SH-SY5Y (cell line): Measurements from ENCODE around the gene WWOX.

Source experiments
- GATA2 ChIP-seq: IDR thresholded peaks from 2 replicates; pipeline ENCODE4 v1.6.1; 2011; ENCODE audit warnings: mild to moderate bottlenecking, low read depth, low read length
- GATA3 ChIP-seq: IDR thresholded peaks from 2 replicates; pipeline ENCODE4 v1.6.1; 2011; ENCODE audit warnings: low read depth, mild to moderate bottlenecking, low read length, moderate library complexity

DNA sequence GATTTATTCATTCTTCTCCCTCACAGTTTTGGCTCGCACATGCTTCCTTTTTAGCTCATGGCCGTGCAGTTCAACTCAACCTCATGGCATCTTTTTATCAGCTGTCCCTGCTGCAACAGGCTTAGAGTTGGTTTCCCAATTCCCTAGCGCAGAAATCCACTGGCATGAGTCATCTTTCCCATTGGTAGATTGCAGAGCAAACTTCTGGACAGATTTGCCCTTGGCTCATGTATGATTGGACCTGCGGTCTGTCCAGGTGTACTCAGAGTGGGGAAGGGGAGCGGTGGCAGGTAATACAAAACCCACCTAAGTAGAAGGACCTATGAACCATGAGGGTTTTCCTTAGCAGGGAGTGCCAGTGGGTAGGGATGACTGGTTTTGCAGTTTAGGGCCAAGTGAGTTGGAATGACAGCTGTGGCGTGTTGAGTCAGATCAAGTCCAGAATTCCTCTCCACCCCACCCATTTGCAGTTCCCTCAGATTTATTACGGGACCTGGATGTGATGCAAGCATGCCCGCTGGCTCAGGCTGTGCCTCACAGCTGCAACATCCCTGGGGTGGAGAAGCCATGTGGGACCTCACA lies 584.7 kb downstream of the WWOX start:
- TF ChIP-seq GATA3, result no peak
- TF ChIP-seq GATA2, result no peak
